Right lobe of liver (tissue), 4 donors: ENCODE data around the gene EPHA1.

Source experiments
- POLR2A ChIP-seq: fragments of 450-650 bp; IDR thresholded peaks from one replicate; pipeline ENCODE4 v1.6.1; 2017; ENCODE audit warnings: antibody characterized with exemption, mild to moderate bottlenecking
- TF ChIP-seq, protein P1 (sequence below), 4 donors: fragments of 200-600 bp in 3 of 4; fragments of 450-650 bp in 1 of 4; IDR thresholded peaks; one replicate each; pipeline versions ENCODE4 v1.5.1 to v1.8.0; 2016 to 2022; ENCODE audit warnings: antibody characterized with exemption in 4 of 4, mild to moderate bottlenecking in 2 of 4
- donor health status: DM: no; HTN: no; CAD: no.
- donor health status: DM: no; HTN: no; CAD: no.
- donor health status: DM: no; HTN: yes; CAD: no.

DNA sequence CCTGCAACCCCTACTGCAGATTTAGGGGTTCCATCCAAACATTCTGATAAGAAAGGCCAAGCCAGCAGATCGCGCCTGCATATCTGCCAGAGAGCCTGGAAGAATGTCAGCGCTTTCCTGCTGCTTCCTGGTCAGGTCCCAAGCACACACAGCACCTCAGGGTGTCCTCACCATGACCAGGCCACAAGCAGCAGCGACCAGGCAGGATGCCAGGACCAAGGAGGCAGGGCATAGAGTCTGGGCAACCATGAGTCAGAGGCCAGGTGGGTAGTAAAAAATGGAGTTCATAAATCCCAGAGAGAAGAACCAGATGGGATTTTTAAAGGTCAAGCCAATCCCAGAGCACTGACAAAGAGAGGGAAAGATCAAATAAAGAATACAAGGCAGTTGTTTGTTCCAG is 40.7 kb downstream of the EPHA1 start:
- no peak for TF ChIP-seq POLR2A
- TF ChIP-seq, protein P1, sequence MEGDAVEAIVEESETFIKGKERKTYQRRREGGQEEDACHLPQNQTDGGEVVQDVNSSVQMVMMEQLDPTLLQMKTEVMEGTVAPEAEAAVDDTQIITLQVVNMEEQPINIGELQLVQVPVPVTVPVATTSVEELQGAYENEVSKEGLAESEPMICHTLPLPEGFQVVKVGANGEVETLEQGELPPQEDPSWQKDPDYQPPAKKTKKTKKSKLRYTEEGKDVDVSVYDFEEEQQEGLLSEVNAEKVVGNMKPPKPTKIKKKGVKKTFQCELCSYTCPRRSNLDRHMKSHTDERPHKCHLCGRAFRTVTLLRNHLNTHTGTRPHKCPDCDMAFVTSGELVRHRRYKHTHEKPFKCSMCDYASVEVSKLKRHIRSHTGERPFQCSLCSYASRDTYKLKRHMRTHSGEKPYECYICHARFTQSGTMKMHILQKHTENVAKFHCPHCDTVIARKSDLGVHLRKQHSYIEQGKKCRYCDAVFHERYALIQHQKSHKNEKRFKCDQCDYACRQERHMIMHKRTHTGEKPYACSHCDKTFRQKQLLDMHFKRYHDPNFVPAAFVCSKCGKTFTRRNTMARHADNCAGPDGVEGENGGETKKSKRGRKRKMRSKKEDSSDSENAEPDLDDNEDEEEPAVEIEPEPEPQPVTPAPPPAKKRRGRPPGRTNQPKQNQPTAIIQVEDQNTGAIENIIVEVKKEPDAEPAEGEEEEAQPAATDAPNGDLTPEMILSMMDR (IDR thresholded peaks at IDR 0.05): no peak
